Activated naive CD4-positive, alpha-beta T cell treated with anti-CD3 and anti-CD28 coated beads for 36 hours (primary cell): Measurements from ENCODE around the gene NAMPT. TPM values are rescaled to one million over a fixed set of nuclear protein-coding genes. Genes with fewer than 3 reads are reported as not detected.
"Not testable (repeated sequence)": the region's sequence is repeated elsewhere in the genome, so short reads cannot be mapped to it uniquely, and the experiment has no call there.

ENCODE experiments used
- CTCF ChIA-PET: fragments of 350-600 bp; sonication (Branson Sonifier 250); formaldehyde crosslinking; loops from one replicate; lab custom pipeline; 2021; ENCODE audit warnings: antibody characterized with exemption; lab: Charles Lee
- DNase-seq: peaks from one replicate; pipeline ENCODE4 v3.0.0-alpha.2; 2020
- H3K27ac Mint-ChIP-seq: one replicate; pipeline ENCODE4 v1.8.0; 2021; ENCODE audit warnings: mild to moderate bottlenecking, mixed read lengths
- H3K27me3 Mint-ChIP-seq: one replicate; pipeline ENCODE4 v1.8.0; 2021; ENCODE audit warnings: low read depth, mixed read lengths
- H3K36me3 Mint-ChIP-seq: one replicate; pipeline ENCODE4 v1.8.0; 2021; ENCODE audit warnings: low read depth, mixed read lengths
- H3K4me1 Mint-ChIP-seq: one replicate; pipeline ENCODE4 v1.8.0; 2021; ENCODE audit warnings: low read depth, mixed read lengths
- H3K4me3 Mint-ChIP-seq: one replicate; pipeline ENCODE4 v1.8.0; 2021; ENCODE audit warnings: mild to moderate bottlenecking, moderate library complexity, mixed read lengths
- H3K9me3 Mint-ChIP-seq: one replicate; pipeline ENCODE4 v1.8.0; 2021; ENCODE audit warnings: mixed read lengths
- intact Hi-C: fragments of 100-400 bp; cut with micrococcal nuclease; formaldehyde crosslinking; loops from one replicate; pipeline ENCODE4 v1.15.1; 2023
- total RNA-seq, 2 experiments: library from RNA; stranded (reverse); gene quantifications; one replicate each; pipeline ENCODE4 v1.2.3, GENCODE V29; 2021

Gene NAMPT
- total RNA-seq, 2 experiments from 2014 or later, result 932 to 1,015 TPM

- CTCF ChIA-PET, result no interaction called here
- H3K27me3 Mint-ChIP-seq, result peaks cover 38% of the 10 kb centered on the region
- intact Hi-C loops, result no loop called here
Observed at GRCh38 chr7:106316947-106317346, 32.2 kb upstream of the NAMPT start.

GRCh38 chr7:106314875-106315274, 30.1 kb upstream of the NAMPT start:
- no peak for DNase-seq
- Mint-ChIP-seq H3K27me3 (peaks cover 27% of the 10 kb centered on the region), H3K4me1 (peaks cover 11% of the 10 kb centered on the region), H3K9me3 (no peaks in the 10 kb centered on the region), H3K36me3 (no peaks in the 10 kb centered on the region), H3K4me3 (no peak overlapping the region), H3K27ac (no peak overlapping the region)
- CTCF ChIA-PET, result interaction anchor here (0.7 to 1.0 kb wide), 2 partner anchors 17 to 161 kb away, joined by 3 to 4 read pairs; no protein-coding TSS in a partner anchor
- intact Hi-C loops, result no loop called here

More at GRCh38 chr7:106316947-106317346, 32.2 kb upstream of the NAMPT start:
- Mint-ChIP-seq H3K4me3 (no peak overlapping the region), H3K27ac (no peak overlapping the region), H3K36me3 (no peaks in the 10 kb centered on the region), H3K9me3 (no peaks in the 10 kb centered on the region), H3K4me1 (peaks cover 11% of the 10 kb centered on the region)
- no peak for DNase-seq

DNA sequence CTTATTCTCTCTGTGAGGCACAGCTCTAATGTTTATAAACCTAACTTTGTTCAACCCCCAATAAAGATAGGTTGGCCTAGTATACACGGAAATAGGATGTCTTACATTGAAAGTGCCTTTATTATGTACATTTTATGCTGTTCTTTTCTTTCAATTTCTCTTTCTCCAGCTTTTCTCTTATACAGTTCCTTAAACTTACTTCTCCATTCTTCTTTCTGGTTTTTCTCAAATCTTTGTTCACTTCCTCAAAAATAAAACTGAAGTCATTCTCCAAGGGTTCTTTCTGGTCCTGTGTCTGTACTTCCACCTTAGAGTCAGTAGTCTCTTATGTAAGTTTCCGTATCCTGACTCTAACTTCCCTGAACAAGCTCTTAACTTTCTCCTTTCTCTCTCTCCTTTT, 29.2 kb upstream of the NAMPT start:
- no peak for DNase-seq
- intact Hi-C loops, result no loop called here
- CTCF ChIA-PET, result interaction anchor here (0.7 kb wide), 3 partner anchors 112 to 160 kb away, joined by 3 to 4 read pairs (median 3); no protein-coding TSS in a partner anchor
- peaks cover 20% of the 10 kb centered on the region for H3K4me1 Mint-ChIP-seq
- no peaks in the 10 kb centered on the region for H3K9me3 Mint-ChIP-seq
- no peaks in the 10 kb centered on the region for H3K36me3 Mint-ChIP-seq
- H3K27me3 Mint-ChIP-seq, result peaks cover 27% of the 10 kb centered on the region
- peak overlapping the region; percentile 39 for H3K27ac Mint-ChIP-seq
- no peak overlapping the region for H3K4me3 Mint-ChIP-seq

- intact Hi-C loops, result no loop called here
- CTCF ChIA-PET, result interaction anchor here (0.7 kb wide), 2 partner anchors 113 to 149 kb away, joined by 3 to 4 read pairs; no protein-coding TSS in a partner anchor
- Mint-ChIP-seq H3K36me3 (no peaks in the 10 kb centered on the region), H3K27me3 (peaks cover 24% of the 10 kb centered on the region), H3K4me1 (peaks cover 24% of the 10 kb centered on the region), H3K27ac (peak overlapping the region; percentile 39), H3K9me3 (no peaks in the 10 kb centered on the region), H3K4me3 (no peak overlapping the region)
- DNase-seq, result no peak
Observed at GRCh38 chr7:106313456-106313901, 28.7 kb upstream of the NAMPT start.

DNA sequence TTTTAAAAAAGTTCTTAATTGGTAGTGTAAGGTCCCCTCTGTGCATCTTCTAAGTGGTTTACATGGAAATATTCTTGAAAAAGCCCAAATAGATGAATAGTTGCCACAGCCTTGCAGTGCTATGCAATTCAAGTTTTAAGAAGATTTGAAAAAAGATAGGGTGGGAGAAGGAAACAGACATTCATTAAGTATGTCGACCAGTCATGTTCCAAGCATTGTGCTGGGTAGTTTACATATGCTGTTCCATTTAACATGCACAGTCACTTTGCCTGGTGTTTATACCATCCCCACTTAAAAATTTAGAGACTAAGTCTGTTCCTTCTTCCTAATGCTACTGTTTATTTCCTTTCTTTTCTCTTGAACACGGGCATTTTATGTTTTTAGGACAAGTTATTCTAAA, 28.1 kb upstream of the NAMPT start:
- no peak overlapping the region for H3K27ac Mint-ChIP-seq
- H3K9me3 Mint-ChIP-seq, result no peaks in the 10 kb centered on the region

DNA sequence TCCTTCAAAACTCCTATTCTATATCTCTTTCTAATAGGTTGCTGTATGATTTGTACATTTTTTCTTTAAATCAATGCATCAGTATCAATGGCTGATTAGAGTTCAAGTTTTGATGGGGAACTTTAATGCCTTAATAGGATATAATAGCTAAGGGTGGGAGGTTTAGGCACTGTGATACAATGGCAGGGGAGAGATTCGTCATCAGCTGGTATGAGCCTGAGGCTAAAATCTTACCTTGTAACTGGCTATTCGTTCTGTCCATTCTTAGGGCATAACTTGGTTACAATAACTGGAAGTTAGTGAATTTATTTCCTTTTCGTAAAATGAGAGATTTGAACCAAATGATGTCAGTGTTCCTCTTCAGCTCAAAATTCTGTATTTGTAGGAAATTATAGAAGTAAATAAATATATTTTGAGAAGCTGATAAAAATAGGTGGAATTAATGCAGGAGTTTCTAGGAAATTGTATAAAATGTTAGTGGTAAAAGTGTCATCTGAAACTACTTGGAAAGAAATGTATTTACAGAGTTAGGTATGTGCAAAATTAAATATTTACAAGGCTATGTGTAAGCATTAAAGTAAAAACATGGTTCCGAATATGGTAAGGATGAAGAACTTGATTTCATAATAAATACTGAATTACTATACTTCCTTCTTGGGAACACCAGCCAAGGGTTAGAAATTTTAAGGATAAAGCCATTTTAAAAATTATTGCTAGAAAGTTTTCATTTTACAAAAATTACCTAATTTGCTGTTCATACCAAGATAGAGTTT, 27.5 kb upstream of the NAMPT start:
- Mint-ChIP-seq H3K36me3 (no peaks in the 10 kb centered on the region), H3K27me3 (peaks cover 23% of the 10 kb centered on the region), H3K27ac (no peak overlapping the region), H3K4me3 (no peak overlapping the region), H3K9me3 (no peaks in the 10 kb centered on the region), H3K4me1 (peaks cover 24% of the 10 kb centered on the region)
- no peak for DNase-seq
- intact Hi-C loops, result no loop called here
- CTCF ChIA-PET, result interaction anchor here (0.5 kb wide), 1 partner anchor 136 kb away, joined by 3 read pairs; no protein-coding TSS in a partner anchor

More for the DNA sequence above, 28.1 kb upstream of the NAMPT start:
- H3K27me3 Mint-ChIP-seq, result peaks cover 24% of the 10 kb centered on the region
- H3K4me1 Mint-ChIP-seq, result peaks cover 24% of the 10 kb centered on the region
- DNase-seq, result no peak
- no peak overlapping the region for H3K4me3 Mint-ChIP-seq
- H3K36me3 Mint-ChIP-seq, result no peaks in the 10 kb centered on the region
- CTCF ChIA-PET, result no interaction called here
- intact Hi-C loops, result no loop called here

DNA sequence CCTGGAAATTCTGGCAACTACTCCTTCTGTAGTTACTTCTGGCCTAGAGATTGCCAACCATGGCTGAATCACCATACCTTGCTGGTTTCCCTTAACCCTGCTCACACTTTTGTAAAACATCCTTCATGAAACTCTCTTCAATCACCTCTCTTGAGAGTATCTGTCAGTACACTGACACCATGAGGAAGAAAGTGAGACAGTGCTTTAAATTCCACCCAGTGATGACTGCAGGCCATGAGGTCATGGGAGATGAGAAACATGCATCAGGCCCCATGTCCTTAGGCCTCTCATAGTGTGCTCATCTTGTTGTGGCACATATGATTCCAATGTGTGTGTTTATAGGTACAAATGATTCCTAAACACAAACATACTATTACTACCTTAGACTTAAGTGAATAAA, 24.6 kb upstream of the NAMPT start:
- no peaks in the 10 kb centered on the region for H3K36me3 Mint-ChIP-seq
- DNase-seq, result peak; percentile 66
- CTCF ChIA-PET, result no interaction called here
- intact Hi-C loops, result loop anchor here (1.0 kb wide), 3 partner anchors 24 to 131 kb away; no protein-coding TSS in a partner anchor
- H3K4me3 Mint-ChIP-seq, result no peak overlapping the region
- H3K4me1 Mint-ChIP-seq, result peaks cover 24% of the 10 kb centered on the region
- no peak overlapping the region for H3K27ac Mint-ChIP-seq
- peaks cover 3% of the 10 kb centered on the region for H3K9me3 Mint-ChIP-seq
- peaks cover 11% of the 10 kb centered on the region for H3K27me3 Mint-ChIP-seq

GRCh38 chr7:106306256-106306655, 21.5 kb upstream of the NAMPT start:
- Mint-ChIP-seq H3K36me3 (peaks cover 3% of the 10 kb centered on the region), H3K27me3 (peaks cover 12% of the 10 kb centered on the region), H3K4me1 (peaks cover 14% of the 10 kb centered on the region), H3K27ac (no peak overlapping the region), H3K9me3 (peaks cover 15% of the 10 kb centered on the region), H3K4me3 (no peak overlapping the region)
- CTCF ChIA-PET, result no interaction called here
- intact Hi-C loops, result no loop called here
- no peak for DNase-seq

- Mint-ChIP-seq H3K36me3 (peaks cover 5% of the 10 kb centered on the region), H3K4me3 (no peak overlapping the region), H3K9me3 (peaks cover 21% of the 10 kb centered on the region), H3K27ac (no peak overlapping the region), H3K27me3 (peaks cover 16% of the 10 kb centered on the region), H3K4me1 (peaks cover 14% of the 10 kb centered on the region)
- intact Hi-C loops, result no loop called here
- no peak for DNase-seq
- CTCF ChIA-PET, result no interaction called here
Observed at GRCh38 chr7:106305732-106306131, 20.9 kb upstream of the NAMPT start.

- Mint-ChIP-seq H3K27ac (no peak overlapping the region), H3K9me3 (peaks cover 21% of the 10 kb centered on the region), H3K27me3 (peaks cover 16% of the 10 kb centered on the region), H3K4me1 (peaks cover 10% of the 10 kb centered on the region), H3K4me3 (no peak overlapping the region), H3K36me3 (peaks cover 5% of the 10 kb centered on the region)
- no peak for DNase-seq
- intact Hi-C loops, result no loop called here
- CTCF ChIA-PET, result no interaction called here
Observed at GRCh38 chr7:106304568-106304967, 19.8 kb upstream of the NAMPT start.

GRCh38 chr7:106298631-106299030, 13.8 kb upstream of the NAMPT start:
- peaks cover 21% of the 10 kb centered on the region for H3K9me3 Mint-ChIP-seq
- DNase-seq, H3K4me3 Mint-ChIP-seq, H3K4me1 Mint-ChIP-seq, H3K36me3 Mint-ChIP-seq, CTCF ChIA-PET, H3K27me3 Mint-ChIP-seq, H3K27ac Mint-ChIP-seq, intact Hi-C loops: not testable (repeated sequence)

DNA sequence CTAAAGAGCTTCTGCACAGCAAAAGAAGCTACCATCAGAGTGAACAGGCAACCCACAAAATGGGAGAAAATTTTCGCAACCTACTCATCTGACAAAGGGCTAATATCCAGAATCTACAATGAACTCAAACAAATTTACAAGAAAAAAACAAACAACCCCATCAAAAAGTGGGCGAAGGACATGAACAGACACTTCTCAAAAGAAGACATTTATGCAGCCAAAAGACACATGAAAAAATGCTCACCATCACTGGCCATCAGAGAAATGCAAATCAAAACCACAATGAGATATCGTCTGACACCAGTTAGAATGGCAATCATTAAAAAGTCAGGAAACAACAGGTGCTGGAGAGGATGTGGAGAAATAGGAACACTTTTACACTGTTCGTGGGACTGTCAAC, 13.4 kb upstream of the NAMPT start:
- H3K4me3 Mint-ChIP-seq, H3K4me1 Mint-ChIP-seq, DNase-seq, intact Hi-C loops, H3K27ac Mint-ChIP-seq, CTCF ChIA-PET, H3K36me3 Mint-ChIP-seq, H3K27me3 Mint-ChIP-seq: not testable (repeated sequence)
- H3K9me3 Mint-ChIP-seq, result peaks cover 17% of the 10 kb centered on the region

DNA sequence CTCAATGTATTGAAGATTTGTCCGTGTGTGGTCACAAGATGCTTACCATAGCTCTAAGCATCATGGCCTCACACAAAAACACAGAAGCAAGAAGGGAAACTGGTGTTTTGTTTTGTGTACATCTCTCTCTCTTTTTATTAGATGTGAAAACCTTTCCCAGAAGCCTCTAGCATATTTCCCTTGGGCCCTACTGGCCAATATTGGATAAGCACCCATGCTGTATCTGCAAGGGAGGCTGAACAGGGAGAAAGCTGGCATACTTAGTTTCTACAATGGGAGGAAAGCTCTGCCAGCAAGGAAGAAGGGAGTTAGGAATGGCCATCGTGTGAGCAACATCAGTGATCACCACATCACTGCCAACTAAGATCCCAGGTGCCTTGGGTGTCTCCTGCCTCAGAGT, 9.6 kb upstream of the NAMPT start:
- Mint-ChIP-seq H3K27ac (no peak overlapping the region), H3K4me3 (no peak overlapping the region), H3K4me1 (peaks cover 7% of the 10 kb centered on the region), H3K9me3 (peaks cover 2% of the 10 kb centered on the region), H3K27me3 (peaks cover 9% of the 10 kb centered on the region), H3K36me3 (no peaks in the 10 kb centered on the region)
- intact Hi-C loops, result no loop called here
- CTCF ChIA-PET, result no interaction called here
- no peak for DNase-seq
